ENCODE data around the gene GDAP1L1.
"Not testable (repeated sequence)": the region's sequence is repeated elsewhere in the genome, so short reads cannot be mapped to it uniquely, and the experiment has no call there.

The GDAP1L1 gene

DNA sequence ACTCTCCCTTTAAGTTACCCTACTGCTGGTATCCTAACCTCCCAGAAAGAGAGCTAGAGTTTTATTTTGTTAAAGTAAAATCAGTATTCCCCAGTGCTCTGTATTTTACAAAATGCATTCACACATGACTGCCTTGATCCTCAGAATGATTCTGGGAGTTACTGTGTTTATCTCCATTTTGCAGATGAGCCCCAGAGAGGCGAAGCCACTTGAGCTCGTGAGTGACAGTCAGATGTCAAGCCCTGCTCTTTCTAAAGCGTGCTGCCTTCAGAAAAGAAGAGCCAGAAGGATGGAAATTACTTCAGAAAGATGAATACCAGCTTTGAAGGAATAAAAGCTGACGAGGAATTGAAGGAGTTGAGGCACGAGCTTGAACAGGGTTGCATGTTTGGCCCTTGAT lies 22.5 kb upstream of the GDAP1L1 start:
- TF ChIP-seq, protein P1, sequence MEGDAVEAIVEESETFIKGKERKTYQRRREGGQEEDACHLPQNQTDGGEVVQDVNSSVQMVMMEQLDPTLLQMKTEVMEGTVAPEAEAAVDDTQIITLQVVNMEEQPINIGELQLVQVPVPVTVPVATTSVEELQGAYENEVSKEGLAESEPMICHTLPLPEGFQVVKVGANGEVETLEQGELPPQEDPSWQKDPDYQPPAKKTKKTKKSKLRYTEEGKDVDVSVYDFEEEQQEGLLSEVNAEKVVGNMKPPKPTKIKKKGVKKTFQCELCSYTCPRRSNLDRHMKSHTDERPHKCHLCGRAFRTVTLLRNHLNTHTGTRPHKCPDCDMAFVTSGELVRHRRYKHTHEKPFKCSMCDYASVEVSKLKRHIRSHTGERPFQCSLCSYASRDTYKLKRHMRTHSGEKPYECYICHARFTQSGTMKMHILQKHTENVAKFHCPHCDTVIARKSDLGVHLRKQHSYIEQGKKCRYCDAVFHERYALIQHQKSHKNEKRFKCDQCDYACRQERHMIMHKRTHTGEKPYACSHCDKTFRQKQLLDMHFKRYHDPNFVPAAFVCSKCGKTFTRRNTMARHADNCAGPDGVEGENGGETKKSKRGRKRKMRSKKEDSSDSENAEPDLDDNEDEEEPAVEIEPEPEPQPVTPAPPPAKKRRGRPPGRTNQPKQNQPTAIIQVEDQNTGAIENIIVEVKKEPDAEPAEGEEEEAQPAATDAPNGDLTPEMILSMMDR (IDR thresholded peaks at IDR 0.05; ENCODE audit: control insufficient read depth, extremely low read depth, insufficient read depth) = no peak

DNA sequence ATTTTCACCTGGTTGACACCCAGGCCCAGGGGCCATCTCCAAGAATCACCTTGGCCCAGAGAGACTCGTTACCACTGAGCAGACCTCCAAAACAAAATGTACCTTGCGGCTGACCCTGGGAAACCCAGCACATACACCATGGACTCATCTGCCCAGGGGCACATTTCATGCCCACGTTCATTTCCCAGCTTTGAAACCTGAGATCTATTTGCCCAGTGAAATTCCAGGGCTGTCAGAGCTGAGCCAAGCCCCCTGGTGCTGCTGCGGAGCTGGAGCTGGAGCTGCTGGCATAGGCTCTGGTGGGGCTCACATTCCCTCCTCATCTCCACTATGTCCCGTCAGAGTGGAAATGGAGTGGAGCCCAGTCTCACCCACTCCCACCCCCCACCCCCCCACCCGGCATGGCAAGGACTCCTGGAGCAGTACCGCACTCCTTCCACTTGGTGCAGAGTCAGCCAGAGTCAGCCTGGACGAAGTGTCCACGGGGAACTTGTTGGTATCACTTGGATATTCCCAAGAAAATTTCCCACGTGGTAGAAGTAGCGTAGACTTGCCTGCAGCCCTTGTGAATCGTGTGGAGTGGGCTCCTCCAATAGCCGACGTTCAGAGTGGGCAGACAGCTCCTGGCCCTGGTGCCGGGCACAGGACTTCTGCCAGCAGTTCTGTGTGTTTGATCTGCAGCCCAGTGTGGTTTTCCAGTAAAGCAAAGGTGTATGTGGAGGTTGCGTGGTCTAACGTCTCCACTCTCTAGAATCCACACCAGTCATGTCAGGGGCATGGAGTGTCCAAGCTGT lies 18.4 kb upstream of the GDAP1L1 start:
- TF ChIP-seq, protein P1 (IDR thresholded peaks at IDR 0.05; ENCODE audit: control insufficient read depth, extremely low read depth, insufficient read depth) = no peak
- H3K4me3 ChIP-seq (ENCODE audit: low read depth, low read length) = no peak overlapping the region
- no peak for DNase-seq (ENCODE audit: low read depth)

More for the DNA sequence above, 22.5 kb upstream of the GDAP1L1 start:
- H3K4me3 ChIP-seq (ENCODE audit: low read depth, low read length) = no peak overlapping the region
- DNase-seq (ENCODE audit: low read depth) = no peak

DNA sequence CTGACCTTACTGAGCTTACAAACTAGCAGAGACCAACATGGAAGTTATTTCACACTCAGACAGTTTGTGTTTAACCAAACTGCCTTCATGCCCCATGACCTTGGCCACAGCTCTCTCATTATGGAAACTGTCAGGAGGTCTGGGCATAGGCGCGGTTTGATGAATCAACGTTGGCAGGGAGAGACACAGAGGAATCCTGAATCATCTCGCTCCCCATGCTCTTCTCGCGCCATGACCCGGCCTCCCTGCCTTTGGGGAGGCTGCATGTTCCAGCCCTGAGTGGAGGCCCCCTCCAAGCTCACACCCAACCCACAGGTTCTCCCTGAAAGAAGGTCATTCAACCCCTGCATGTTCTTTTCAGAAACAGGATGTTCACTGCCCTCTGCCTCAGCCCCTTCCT lies 15.9 kb upstream of the GDAP1L1 start:
- DNase-seq (ENCODE audit: low read depth) = no peak
- TF ChIP-seq, protein P1 (IDR thresholded peaks at IDR 0.05; ENCODE audit: control insufficient read depth, extremely low read depth, insufficient read depth) = no peak

DNA sequence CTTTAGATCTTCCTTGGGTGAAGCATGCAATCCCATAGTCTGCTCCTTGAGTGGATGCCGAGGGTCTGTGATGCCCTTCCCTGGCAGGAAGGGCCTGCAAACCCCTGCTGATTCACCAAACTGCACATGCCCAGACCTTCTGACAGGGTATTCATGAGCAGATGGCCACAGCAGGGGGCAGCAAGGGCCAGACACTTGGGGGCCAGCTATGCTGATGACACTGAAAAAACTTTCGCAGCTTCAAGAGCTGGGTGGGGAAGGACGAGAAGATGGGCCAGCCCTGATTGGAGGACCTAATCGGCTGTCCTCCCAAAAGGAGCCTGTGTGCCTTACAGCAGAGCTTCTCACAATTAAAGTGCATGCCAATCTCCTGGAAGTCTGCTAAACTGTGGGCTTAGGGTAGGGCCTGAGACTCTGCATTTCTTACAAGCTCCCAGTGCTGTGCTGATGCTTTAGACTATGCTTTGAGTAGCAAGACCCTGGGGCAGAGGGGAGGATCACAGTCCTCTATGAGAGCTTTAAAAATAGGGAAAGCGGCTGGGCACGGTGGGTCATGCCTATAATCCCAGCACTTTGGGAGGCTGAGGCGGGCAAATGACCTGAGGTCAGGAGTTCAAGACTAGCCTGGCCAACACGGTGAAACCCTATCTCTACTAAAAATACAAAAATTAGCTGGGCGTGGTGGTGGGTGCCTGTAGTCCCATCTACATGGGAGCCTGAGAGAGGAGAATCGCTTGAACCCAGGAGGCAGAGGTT lies 15.2 kb upstream of the GDAP1L1 start:
- DNase-seq (ENCODE audit: low read depth) = no peak
- no peak overlapping the region for H3K4me3 ChIP-seq (ENCODE audit: low read depth, low read length)
- TF ChIP-seq, protein P1 (IDR thresholded peaks at IDR 0.05; ENCODE audit: control insufficient read depth, extremely low read depth, insufficient read depth) = no peak

More for the DNA sequence above, 15.9 kb upstream of the GDAP1L1 start:
- no peak overlapping the region for H3K4me3 ChIP-seq (ENCODE audit: low read depth, low read length)

GRCh38 chr20:44232469-44232856 lies 14.6 kb upstream of the GDAP1L1 start:
- H3K4me3 ChIP-seq (ENCODE audit: low read depth, low read length); DNase-seq (ENCODE audit: low read depth): not testable (repeated sequence)

- DNase-seq (ENCODE audit: low read depth) = no peak
- TF ChIP-seq, protein P1 (IDR thresholded peaks at IDR 0.05; ENCODE audit: control insufficient read depth, extremely low read depth, insufficient read depth) = no peak
Observed at GRCh38 chr20:44233436-44234016, 13.6 kb upstream of the GDAP1L1 start.

More at GRCh38 chr20:44233436-44234016, 13.6 kb upstream of the GDAP1L1 start:
- no peak overlapping the region for H3K4me3 ChIP-seq (ENCODE audit: low read depth, low read length)
